NCI-H524 treated with DMSO at 0.1 percent for 48 hours (cell line): Measurements from ENCODE around the gene LIN9.
"Not testable (repeated sequence)": the region's sequence is repeated elsewhere in the genome, so short reads cannot be mapped to it uniquely, and the experiment has no call there.

ENCODE experiments used
- DNase-seq: peaks from one replicate; lab custom pipeline; 2025; lab: John Stamatoyannopoulos, UW

Gene LIN9

GRCh38 chr1:226272233-226272902 is 36.6 kb downstream of the LIN9 start:
- peak; percentile 24 for DNase-seq

- DNase-seq = no peak
These were observed 40.4 kb downstream of the LIN9 start for GRCh38 chr1:226268421-226269124.

GRCh38 chr1:226261818-226262217 is 47.1 kb downstream of the LIN9 start:
- no peak for DNase-seq

- DNase-seq = no peak
These were observed 53.6 kb downstream of the LIN9 start for GRCh38 chr1:226255380-226255779.

GRCh38 chr1:226253933-226254332 is 55.0 kb downstream of the LIN9 start:
- DNase-seq = no peak

- not testable (repeated sequence) for DNase-seq
These were observed 56.1 kb downstream of the LIN9 start for GRCh38 chr1:226252841-226253240.

GRCh38 chr1:226250511-226250910 is 58.5 kb downstream of the LIN9 start:
- no peak for DNase-seq

GRCh38 chr1:226248796-226249195 is 60.2 kb downstream of the LIN9 start:
- no peak for DNase-seq

- DNase-seq = no peak
These were observed 60.9 kb downstream of the LIN9 start for GRCh38 chr1:226248091-226248490.

GRCh38 chr1:226239421-226239820 is 69.5 kb downstream of the LIN9 start:
- DNase-seq = no peak

GRCh38 chr1:226236826-226237225 is 72.1 kb downstream of the LIN9 start:
- no peak for DNase-seq

- DNase-seq = no peak
These were observed 75.2 kb downstream of the LIN9 start for GRCh38 chr1:226233806-226234205.

GRCh38 chr1:226233293-226233692 is 75.7 kb downstream of the LIN9 start:
- no peak for DNase-seq

GRCh38 chr1:226226601-226227000 is 82.4 kb downstream of the LIN9 start:
- no peak for DNase-seq

GRCh38 chr1:226223786-226224244 is 85.1 kb downstream of the LIN9 start:
- DNase-seq = no peak

- no peak for DNase-seq
These were observed 85.7 kb downstream of the LIN9 start, which contains the start of gene MIXL1 for GRCh38 chr1:226223157-226223785. TSS of gene MIXL1 (plus strand) at chr1:226223664. CDS start at chr1:226223682, 18 bp downstream.

GRCh38 chr1:226222686-226223085 is 86.3 kb downstream of the LIN9 start:
- no peak for DNase-seq

GRCh38 chr1:226220473-226221189 is 88.3 kb downstream of the LIN9 start:
- DNase-seq = no peak

GRCh38 chr1:226217273-226217672 is 91.7 kb downstream of the LIN9 start:
- no peak for DNase-seq

- no peak for DNase-seq
These were observed 92.9 kb downstream of the LIN9 start for GRCh38 chr1:226216056-226216455.

- DNase-seq = no peak
These were observed 93.7 kb downstream of the LIN9 start for GRCh38 chr1:226215239-226215638.

GRCh38 chr1:226212545-226212944 is 96.4 kb downstream of the LIN9 start:
- DNase-seq = no peak
